Measurements from ENCODE around the gene UCHL5.
A peak's percentile ranks its signal among the peaks of the same experiment; 100 is the strongest.
"Not testable (repeated sequence)": the region's sequence is repeated elsewhere in the genome, so short reads cannot be mapped to it uniquely, and the experiment has no call there.

Gene UCHL5

GRCh38 chr1:193062698-193063463, 3.7 kb upstream of the UCHL5 start:
- DNase-seq = no peak

GRCh38 chr1:193060938-193061337, 1.8 kb upstream of the UCHL5 start:
- peak in 1 of 2 donors; percentile 8 for DNase-seq

- DNase-seq = no peak
Measured at GRCh38 chr1:193060406-193060805, 1.2 kb upstream of the UCHL5 start.

GRCh38 chr1:193060115-193060403, 899 bp upstream of the UCHL5 start:
- DNase-seq = no peak

- DNase-seq = peak in 1 of 2 donors; percentile 2
Measured at GRCh38 chr1:193058529-193059281, 455 bp downstream of the UCHL5 start.

- no peak for DNase-seq
Measured at GRCh38 chr1:193054169-193054675, 4.9 kb downstream of the UCHL5 start.

GRCh38 chr1:193048913-193049312, 10.2 kb downstream of the UCHL5 start:
- DNase-seq = not testable (repeated sequence)

GRCh38 chr1:193042766-193043691, 16.1 kb downstream of the UCHL5 start:
- peak in 1 of 2 donors; percentile 4 for DNase-seq

GRCh38 chr1:193040011-193040410, 19.1 kb downstream of the UCHL5 start:
- DNase-seq = no peak

- DNase-seq = no peak
Measured at GRCh38 chr1:193036337-193037047, 22.7 kb downstream of the UCHL5 start.

- no peak for DNase-seq
Measured at GRCh38 chr1:193033610-193034009, 25.6 kb downstream of the UCHL5 start.

GRCh38 chr1:193032643-193033427, 26.3 kb downstream of the UCHL5 start:
- not testable (repeated sequence) for DNase-seq

GRCh38 chr1:193031431-193031830, 27.7 kb downstream of the UCHL5 start:
- peak in 1 of 2 donors; percentile 43 for DNase-seq

- no peak for DNase-seq
Measured at GRCh38 chr1:193030280-193030679, 28.9 kb downstream of the UCHL5 start.

- no peak for DNase-seq
Measured at GRCh38 chr1:193025218-193025617, 33.9 kb downstream of the UCHL5 start.

GRCh38 chr1:193019442-193020026, 39.6 kb downstream of the UCHL5 start:
- peak in 1 of 2 donors; percentile 72 for DNase-seq

GRCh38 chr1:193016788-193017187, 42.4 kb downstream of the UCHL5 start:
- DNase-seq = no peak

- no peak for DNase-seq
Measured at GRCh38 chr1:193014400-193014799, 44.8 kb downstream of the UCHL5 start.

- DNase-seq = no peak
Measured at GRCh38 chr1:193013707-193014106, 45.5 kb downstream of the UCHL5 start.

- no peak for DNase-seq
Measured at GRCh38 chr1:193013005-193013404, 46.2 kb downstream of the UCHL5 start.

GRCh38 chr1:193011406-193011805, 47.8 kb downstream of the UCHL5 start:
- no peak for DNase-seq

Data from hippocampal formation (tissue), 2 donors.